ENCODE results near the gene MEGF11.

MEGF11 gene

GRCh38 chr15:66097151-66098021 is 156.2 kb downstream of the MEGF11 start:
- no peak for TF ChIP-seq CTCF (IDR thresholded peaks at IDR 0.05; ENCODE audit: low read depth, low read length, missing control alignments)
- no peak overlapping the region for H3K4me3 ChIP-seq (ENCODE audit: low read depth, low read length)
- no peak for DNase-seq (ENCODE audit: low read depth)

- H3K4me3 ChIP-seq (ENCODE audit: low read depth, low read length), result no peak overlapping the region
- TF ChIP-seq CTCF (IDR thresholded peaks at IDR 0.05; ENCODE audit: low read depth, low read length, missing control alignments), result no peak
- no peak for DNase-seq (ENCODE audit: low read depth)
These were observed 156.9 kb downstream of the MEGF11 start for GRCh38 chr15:66096688-66097058.

- no peak for TF ChIP-seq CTCF (IDR thresholded peaks at IDR 0.05; ENCODE audit: low read depth, low read length, missing control alignments)
- H3K4me3 ChIP-seq (ENCODE audit: low read depth, low read length), result no peak overlapping the region
- DNase-seq (ENCODE audit: low read depth), result no peak
These were observed 157.5 kb downstream of the MEGF11 start for GRCh38 chr15:66095871-66096687.

- H3K4me3 ChIP-seq (ENCODE audit: low read depth, low read length), result no peak overlapping the region
- TF ChIP-seq CTCF (IDR thresholded peaks at IDR 0.05; ENCODE audit: low read depth, low read length, missing control alignments), result no peak
- no peak for DNase-seq (ENCODE audit: low read depth)
These were observed 159.2 kb downstream of the MEGF11 start for GRCh38 chr15:66094331-66094730.

GRCh38 chr15:66092053-66093016 is 161.2 kb downstream of the MEGF11 start:
- H3K4me3 ChIP-seq (ENCODE audit: low read depth, low read length), result no peak overlapping the region
- TF ChIP-seq CTCF (IDR thresholded peaks at IDR 0.05; ENCODE audit: low read depth, low read length, missing control alignments), result no peak
- no peak for DNase-seq (ENCODE audit: low read depth)

GRCh38 chr15:66089509-66089908 is 164.0 kb downstream of the MEGF11 start:
- no peak for TF ChIP-seq CTCF (IDR thresholded peaks at IDR 0.05; ENCODE audit: low read depth, low read length, missing control alignments)
- DNase-seq (ENCODE audit: low read depth), result no peak
- H3K4me3 ChIP-seq (ENCODE audit: low read depth, low read length), result no peak overlapping the region
